GM12801 (cell line): Measurements from ENCODE around the gene MYCBP2.

Source experiments
- TF ChIP-seq, protein P1 (sequence below): IDR thresholded peaks from one replicate; pipeline ENCODE4 v1.5.1; 2011; ENCODE audit warnings: control low read depth; ENCODE audit not compliant: insufficient read length; ENCODE audit errors: extremely low read depth

MYCBP2 gene

DNA sequence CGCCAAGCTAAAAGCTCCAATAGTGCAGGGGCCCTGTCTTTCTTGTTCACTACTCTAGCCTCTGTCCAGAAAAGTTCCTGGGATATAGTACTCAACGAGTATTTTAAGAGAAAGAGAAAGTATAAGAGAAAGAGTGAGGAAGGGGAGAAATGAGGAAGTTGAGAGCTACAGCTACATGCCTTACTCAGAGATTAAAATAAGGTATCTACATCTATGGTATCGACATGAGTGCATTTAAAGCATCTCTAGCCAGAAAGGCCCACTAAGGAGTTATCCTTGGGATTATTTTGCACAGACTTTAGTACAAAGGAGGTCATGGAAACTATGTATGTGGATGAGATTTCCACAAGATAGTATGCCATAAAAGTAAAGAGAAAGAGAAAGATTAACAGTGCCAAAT, 28.5 kb downstream of the MYCBP2 start:
- TF ChIP-seq, protein P1, sequence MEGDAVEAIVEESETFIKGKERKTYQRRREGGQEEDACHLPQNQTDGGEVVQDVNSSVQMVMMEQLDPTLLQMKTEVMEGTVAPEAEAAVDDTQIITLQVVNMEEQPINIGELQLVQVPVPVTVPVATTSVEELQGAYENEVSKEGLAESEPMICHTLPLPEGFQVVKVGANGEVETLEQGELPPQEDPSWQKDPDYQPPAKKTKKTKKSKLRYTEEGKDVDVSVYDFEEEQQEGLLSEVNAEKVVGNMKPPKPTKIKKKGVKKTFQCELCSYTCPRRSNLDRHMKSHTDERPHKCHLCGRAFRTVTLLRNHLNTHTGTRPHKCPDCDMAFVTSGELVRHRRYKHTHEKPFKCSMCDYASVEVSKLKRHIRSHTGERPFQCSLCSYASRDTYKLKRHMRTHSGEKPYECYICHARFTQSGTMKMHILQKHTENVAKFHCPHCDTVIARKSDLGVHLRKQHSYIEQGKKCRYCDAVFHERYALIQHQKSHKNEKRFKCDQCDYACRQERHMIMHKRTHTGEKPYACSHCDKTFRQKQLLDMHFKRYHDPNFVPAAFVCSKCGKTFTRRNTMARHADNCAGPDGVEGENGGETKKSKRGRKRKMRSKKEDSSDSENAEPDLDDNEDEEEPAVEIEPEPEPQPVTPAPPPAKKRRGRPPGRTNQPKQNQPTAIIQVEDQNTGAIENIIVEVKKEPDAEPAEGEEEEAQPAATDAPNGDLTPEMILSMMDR, result no peak

DNA sequence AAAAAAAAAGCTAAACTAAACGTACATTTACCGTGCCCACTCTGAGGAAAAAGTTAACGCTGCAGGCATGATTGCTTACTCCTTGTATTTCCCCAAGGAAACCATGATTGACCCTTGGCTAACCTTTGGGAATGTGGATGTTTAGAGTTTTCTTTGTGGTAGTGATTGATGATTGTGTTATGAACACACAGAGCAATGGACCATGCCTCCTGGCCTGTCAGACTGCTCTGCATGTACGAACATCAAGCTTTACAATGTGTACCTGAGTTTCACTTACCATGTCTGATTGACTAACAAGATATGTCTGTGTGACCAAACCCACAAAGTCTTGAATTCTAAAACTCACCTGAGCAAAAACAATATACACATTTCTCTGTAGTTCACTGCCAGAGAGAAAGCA, 35.1 kb downstream of the MYCBP2 start:
- TF ChIP-seq, protein P1, result no peak

DNA sequence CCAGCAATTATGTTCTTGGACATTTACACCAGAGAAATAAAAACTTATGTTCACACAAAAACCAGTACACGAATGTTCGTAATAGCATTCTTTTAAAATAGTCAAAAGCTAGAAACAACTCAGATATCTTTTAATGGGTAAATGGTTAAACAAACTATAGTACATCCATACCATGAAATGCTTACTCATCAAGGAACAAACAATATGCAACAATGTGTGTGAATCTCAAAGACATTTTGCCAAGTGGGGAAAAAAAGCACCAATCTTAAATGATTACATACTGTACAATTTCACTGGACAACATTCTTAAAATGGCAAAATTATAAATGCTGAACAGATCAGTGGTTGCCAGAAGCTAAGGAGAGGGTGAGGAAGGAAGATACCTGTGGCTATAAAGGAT, 36.6 kb downstream of the MYCBP2 start:
- TF ChIP-seq, protein P1, result no peak

DNA sequence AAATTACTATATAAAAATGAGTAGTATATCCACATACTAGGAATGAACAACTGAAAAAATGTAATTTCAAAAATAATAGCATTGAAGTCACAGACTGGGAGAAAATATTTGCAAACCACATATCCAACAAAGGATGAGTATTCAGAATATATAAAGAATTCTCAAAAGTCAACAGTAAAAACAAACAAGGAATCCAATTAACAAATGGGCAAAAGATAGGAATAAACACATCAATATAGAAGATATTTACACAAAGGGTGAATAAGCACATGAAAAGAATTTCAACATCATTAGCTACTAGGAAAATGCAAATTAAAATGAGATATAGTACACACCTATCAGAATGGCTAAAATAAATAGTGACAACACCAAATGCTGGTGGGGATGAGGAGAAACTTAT, 37.0 kb downstream of the MYCBP2 start:
- TF ChIP-seq, protein P1, result no peak

DNA sequence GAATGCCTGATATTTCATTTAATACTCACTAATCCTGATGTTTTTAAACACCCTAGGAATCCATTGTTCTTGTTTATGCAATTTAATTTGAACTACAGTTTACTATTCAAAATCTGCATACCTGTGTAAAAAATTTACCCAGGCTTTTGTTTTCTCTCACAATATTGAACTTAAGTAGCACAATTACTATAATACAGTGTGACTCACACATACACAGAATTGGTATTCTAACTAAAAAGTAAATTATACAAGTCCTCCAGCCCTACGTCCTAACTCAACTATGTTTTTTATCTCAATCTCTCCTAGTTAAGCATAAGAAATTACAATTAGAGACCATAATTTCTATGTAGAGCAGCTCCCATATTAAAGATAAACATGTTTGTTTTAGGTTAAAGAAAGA, 41.8 kb downstream of the MYCBP2 start:
- TF ChIP-seq, protein P1, result no peak

DNA sequence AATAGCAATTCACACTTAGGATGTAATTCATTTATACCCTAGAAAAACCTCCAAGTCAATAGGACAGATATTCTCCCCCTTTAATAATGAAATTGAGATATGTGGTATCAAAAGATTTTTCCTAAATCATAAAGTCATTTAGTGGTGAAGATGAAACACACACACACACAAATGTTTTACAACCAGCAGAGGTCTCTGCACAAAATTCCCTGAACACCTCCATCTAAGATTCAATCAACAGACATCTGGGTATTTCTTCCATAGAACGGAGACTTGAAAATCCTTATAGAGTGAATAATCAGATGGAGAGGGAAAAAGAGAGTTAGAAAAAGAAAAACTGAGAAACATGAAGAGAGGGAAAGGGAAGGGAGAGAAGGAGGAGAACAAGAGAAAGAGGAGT, 52.8 kb downstream of the MYCBP2 start:
- TF ChIP-seq, protein P1, result no peak

DNA sequence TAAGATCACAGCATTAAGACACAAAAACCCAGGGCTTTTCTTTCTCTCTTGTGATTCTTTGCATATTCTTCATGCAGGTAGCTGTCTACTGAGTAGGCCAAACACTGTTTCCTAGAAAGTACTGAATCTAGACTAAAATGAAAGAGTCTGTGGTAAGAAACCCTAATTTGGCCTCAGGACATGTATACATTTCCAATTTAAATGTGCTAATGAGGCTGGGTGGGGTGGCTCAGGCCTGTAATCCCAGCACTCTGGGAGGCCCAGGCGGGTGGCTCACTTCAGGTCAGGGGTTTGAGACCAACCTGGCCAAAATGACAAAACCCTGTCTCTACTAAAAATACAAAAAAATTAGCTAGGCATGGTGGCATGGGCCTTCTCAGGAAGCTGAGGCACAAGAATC, 57.8 kb downstream of the MYCBP2 start:
- TF ChIP-seq, protein P1, result no peak

DNA sequence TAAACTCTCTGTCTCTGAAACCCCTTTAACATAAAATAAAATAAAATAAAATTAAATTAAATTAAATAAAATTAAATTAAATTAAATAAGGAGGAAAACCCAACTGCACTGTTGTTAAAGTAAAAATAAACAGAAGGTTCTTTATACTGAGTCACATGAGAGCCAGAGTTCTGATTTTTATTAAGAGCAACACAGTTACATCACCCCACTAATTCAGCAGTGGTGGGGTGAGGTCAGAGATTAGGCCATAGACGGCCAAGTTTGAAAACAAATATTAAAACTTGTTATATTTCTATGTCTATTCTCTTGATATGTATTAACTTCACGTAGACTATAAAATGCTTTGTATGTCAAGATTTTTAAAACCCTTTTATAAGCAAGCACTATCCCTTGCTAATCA, 59.5 kb downstream of the MYCBP2 start:
- TF ChIP-seq, protein P1, result no peak
